Head of caudate nucleus (tissue), 42 donors: ENCODE results near the gene DPY19L2.
"Not testable (repeated sequence)": the region's sequence is repeated elsewhere in the genome, so short reads cannot be mapped to it uniquely, and the experiment has no call there.

Experiments
- DNase-seq, 42 donors: peaks; one replicate each; pipeline versions ENCODE4 v3.0.0 to v3.0.0-alpha.2; 2020 to 2021; ENCODE audit warnings: mixed read lengths in 7 of 42
- intact Hi-C: fragments of 100-400 bp; cut with DNase I; formaldehyde crosslinking; loops from one replicate; pipeline ENCODE4 v1.15.0; 2022

DPY19L2 gene

DNA sequence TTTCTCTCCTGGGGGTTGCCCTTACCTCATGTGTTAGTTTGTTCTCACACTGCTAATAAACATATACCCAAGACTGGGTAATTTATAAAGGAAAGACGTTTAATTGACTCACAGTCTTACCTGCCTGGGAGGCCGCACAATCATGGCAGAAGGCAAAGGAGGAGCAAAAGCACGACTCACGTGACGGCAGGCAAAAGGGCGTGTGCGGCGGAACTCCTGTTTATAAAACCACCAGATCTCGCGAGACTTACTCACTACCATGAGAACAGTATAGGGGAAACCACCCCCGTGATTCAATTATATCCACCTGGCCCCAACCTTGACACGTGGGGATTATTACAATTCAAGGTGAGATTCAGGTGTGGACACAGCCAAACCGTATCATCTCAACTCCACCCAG lies 116.9 kb downstream of the DPY19L2 start:
- DNase-seq, intact Hi-C loops: not testable (repeated sequence)

DNA sequence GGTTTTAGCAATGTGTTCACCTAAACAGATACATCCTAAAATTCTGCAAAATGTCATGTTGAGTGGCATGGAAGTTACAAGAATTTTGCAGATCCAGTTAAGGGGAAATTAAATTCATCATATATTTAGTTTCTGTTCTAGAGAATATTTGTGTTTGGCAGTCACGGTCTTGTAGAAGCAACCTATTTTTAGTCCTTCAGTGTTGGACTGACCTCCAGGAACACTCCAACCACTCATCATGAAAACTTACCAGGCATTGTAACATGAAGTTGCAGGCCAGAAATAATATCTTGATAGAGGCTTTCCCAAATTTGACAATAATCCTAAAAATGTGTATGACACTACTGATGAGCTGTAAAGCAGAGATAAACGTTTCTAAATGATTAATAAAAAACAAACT lies 119.3 kb downstream of the DPY19L2 start:
- DNase-seq, intact Hi-C loops: not testable (repeated sequence)

DNA sequence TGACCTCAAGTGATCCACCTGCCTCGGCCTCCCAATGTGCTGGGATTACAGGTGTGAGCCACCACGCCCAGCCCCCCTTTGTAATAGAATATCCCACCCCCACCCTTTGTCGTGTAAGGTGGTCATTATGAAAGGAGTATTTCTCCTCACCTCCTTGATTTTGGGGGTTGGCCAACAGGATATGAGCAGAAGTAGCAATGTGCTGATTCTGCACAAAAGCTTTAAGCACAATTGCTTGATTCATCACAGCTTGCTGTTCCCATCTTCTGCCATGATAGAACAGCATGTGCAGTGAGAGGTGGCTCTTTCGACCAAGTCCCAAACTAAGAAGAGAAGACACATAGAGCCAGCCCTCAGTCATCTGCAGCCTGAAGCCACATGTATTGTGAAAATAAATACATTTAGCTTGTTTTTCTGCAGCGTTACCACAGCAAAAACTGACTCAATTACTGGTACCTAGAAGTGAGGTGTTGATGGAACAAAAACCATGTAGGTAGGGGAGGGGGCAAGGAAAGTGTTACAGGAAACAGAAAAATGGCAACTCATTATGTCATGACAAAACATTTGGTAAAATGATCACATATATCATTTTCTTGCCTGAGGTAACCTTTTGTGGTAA lies 122.9 kb downstream of the DPY19L2 start:
- DNase-seq, intact Hi-C loops: not testable (repeated sequence)

DNA sequence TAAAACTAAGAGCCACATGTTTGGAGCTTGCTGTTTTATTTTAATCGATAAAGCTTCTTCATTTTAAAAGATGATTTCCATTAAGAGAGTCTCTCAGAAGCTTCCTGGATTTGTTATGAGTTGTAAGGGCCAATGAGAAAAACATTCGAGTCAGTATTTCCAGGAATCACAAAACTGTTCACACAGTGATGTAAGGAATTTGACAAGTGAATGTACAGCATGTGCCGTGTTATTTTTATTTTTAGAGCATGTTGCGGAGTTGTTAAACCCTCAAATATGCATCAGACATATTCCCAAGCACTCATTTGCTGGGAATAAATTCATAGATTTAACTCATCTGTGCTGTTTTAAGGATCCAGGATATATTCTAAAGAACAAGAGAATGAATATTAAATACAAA lies 129.6 kb downstream of the DPY19L2 start:
- DNase-seq, intact Hi-C loops: not testable (repeated sequence)

DNA sequence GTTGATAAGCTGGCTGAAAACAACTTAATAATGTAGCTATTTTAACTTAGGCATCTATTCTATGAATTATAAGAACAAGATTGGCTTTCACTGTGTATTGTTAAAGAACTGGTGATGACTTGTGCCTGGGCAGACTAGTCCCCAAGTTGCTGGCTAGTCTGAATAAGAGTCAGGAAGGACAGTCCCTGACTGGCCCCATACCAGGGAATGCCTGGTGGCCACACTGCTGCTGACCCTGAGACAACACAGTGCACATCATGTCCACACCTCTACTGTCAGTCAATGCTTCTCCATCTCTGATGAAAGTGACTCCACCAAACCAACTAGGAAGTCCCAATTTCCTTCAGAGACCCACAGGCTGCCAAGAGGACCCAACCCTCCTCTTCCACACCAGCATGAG lies 130.5 kb downstream of the DPY19L2 start:
- DNase-seq, intact Hi-C loops: not testable (repeated sequence)

DNA sequence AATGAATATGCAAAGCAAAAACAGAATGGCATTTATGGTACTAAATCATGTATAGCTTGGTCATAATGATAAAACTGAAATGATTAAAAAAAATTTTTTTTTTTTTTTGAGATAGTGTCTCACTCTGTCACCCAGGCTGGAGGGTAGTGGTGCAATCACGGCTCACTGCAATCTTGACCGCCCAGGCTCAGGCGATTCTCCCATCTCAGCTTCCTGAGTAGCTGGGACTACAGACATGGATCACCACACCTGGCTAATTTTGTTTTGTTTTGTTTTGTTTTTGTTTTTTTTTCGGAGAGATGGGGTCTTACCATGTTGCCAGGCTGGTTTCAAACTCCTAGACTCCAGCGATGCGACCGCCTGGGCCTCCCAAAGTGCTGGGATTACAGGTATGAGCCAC lies 138.7 kb downstream of the DPY19L2 start:
- DNase-seq, intact Hi-C loops: not testable (repeated sequence)

DNA sequence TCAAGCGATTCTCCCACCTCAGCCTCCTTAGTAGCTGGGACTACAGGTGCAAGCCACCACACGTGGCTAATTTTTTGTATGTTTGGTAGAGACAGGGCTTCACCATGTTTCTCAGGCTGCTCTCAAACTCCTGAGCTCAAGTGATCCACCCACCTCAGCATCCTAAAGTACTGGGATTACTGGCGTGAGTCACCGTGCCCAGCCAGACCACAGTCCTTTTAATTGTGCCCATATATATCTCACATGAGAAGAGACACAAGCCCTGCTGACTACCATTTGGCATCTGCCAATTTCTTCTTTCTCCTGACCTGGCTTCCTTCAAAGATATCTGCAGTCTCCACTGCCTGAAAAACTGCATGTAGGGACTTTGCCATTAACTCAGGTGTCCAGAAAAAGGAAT lies 142.5 kb downstream of the DPY19L2 start:
- DNase-seq = no peak
- intact Hi-C loops = no loop called here

DNA sequence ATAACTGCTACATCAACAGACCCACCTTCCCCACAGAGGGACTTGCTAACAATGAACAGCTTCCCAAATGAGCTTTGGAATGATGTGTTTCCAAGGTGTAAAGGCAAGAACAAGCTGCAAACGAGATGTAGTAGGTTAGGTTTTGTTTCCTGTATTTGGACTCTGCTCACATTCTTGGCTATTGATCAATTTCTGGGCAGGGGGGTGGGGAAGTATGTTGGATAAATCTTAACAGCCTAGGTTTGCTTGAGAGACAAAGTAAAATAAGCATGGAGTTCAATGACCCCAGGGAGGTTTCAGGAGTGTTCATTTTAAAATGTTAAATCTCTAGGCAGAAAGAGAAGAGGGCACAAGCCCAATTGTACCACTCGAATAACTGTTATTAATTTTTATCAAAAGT lies 146.6 kb downstream of the DPY19L2 start:
- DNase-seq = no peak
- intact Hi-C loops = no loop called here
